GM19324 (cell line): ENCODE results near the gene MID1.
"Not testable (repeated sequence)": the region's sequence is repeated elsewhere in the genome, so short reads cannot be mapped to it uniquely, and the experiment has no call there.

ENCODE experiments used
- ATAC-seq: cut with Tn5 transposase; IDR thresholded peaks from one replicate; pipeline ENCODE4 v1.9.1; 2021; ENCODE audit warnings: mild to moderate bottlenecking, moderate library complexity; ENCODE audit not compliant: unreplicated experiment, low FRiP score

MID1 gene

DNA sequence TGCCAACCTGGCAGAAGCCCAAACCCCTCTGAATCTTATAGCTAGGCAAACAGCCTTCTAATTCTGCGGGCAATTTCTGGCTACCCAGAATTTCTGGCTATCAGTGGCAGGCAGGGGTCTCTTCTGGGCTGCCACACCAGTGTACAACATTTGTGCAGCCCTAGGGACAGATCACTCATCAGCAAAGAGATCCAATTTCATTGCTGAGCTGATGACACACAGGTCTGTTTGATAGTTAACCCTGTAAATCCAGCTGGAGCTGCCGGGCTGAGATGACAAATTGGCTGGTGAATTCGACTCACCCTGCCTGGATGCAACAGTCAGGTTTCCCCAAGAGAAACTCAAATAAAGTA is 2.4 kb downstream of the MID1 start:
- no peak for ATAC-seq

GRCh38 chrX:10617186-10617998 is 3.0 kb downstream of the MID1 start:
- no peak for ATAC-seq

- no peak for ATAC-seq
Observed at GRCh38 chrX:10615931-10616774, 4.2 kb downstream of the MID1 start.

DNA sequence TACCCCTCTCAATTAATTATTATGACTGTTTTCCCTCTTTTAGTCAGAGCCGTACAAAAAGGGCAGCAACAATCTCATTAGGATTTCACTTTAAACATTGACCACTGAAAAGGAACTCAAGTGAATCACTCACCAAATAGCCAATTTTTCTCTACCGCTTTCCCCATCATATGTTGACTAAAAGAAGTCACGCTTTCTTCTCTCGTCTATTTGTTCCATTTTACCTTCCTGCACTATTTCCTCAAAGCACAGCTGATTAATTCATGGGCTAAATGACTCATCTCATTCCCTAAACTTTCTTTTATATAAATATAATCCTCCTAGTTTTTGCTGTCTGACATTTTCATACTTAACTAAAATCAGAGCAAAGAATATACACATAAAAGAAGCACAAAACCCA is 8.2 kb downstream of the MID1 start:
- no peak for ATAC-seq

GRCh38 chrX:10611441-10612090 is 8.8 kb downstream of the MID1 start:
- ATAC-seq = no peak

GRCh38 chrX:10608099-10608498 is 12.3 kb downstream of the MID1 start:
- ATAC-seq = no peak

DNA sequence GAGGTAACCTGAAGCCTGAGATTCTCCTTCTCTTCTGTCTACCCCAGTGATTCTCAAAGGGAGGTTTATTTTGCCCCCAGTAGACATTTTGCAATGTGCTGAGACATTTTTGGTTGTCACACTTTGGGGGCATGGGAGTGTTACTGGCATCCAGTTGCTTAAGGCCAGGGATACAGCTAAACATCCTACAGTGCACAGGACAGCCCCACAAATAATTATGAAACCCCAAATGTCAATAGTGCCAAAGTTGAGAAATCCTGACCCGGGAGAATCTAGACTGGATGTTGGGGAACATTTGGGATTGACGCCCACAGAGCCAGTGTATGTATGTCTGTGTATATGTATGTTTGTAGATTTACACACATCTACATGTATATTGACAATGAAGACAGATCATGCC is 13.2 kb downstream of the MID1 start:
- ATAC-seq = no peak

DNA sequence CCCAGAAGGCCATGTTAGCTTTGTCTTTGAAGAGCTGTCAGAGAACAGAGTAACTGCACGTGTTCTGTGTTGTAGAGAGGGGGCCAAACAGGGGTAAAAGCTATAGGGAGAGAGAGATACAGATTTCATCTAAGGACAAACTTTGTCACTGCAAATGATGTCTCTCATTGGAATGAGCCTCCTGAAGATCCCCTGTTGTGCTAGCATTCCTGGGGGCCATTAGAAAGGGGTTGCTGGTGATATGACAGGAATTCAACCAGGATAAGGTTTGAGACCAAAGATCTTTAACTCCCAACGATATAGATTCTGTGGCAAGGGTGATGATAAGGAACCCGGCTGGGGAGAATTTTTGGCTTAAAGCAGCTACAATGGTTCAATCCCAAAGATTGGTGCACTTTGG is 16.8 kb downstream of the MID1 start:
- ATAC-seq = no peak

DNA sequence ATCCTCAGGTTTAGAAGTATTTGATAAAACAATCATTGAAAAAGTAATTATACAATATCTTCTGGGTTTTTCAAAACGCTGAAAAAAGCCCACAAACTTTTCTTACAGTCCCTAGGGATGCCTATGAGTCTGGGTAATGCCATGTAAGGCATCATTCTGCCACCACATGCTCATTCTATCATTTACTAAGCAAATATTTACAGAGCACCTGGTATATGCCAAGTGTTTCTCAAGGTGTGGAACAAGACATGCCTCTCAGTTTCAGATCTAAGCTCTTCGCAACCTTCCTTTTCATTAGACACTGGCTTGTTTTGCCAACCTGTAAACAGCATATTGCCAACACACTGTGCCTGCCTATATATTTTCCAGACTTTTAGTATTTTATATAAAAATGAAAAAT is 17.7 kb downstream of the MID1 start:
- no peak for ATAC-seq

DNA sequence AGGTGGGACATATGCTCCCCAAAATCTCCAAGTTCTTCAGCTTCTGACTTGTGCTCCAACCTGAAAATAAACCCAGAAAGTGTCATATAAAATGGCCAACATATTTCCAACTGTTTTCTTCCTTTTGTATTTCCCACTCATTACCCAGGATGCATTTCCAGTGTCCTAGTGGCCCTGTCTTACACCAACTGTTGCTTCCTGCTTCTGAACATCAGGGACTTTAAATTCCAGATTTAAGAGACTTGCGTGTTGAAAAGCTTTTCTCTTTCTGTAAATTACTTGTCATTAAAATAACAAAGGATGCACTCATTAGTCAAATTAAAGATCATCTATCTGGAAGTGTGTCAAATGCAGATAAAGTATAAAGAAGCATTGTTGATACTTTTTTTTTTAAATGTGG is 19.9 kb downstream of the MID1 start:
- ATAC-seq = no peak

GRCh38 chrX:10598540-10598939 is 21.8 kb downstream of the MID1 start:
- ATAC-seq = no peak

DNA sequence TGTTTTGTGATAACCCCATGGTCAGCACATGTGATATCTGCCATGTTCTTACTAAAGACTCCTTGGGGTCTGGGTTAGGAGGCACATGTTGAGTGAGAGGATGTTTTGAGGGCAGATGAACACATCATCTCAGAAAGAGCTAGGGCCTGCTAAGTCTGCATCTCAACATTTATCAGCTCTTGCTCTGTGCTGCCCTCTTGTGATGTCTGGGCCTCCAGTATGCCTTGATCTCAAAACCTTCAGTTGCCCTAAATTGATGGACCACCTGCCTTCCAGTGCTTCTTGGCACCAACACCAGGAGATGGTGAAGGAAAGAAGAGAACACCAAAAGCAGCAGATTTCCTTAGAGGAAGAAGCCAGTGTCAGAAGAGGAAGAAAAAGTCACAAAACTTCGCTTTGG is 22.5 kb downstream of the MID1 start:
- ATAC-seq = no peak

DNA sequence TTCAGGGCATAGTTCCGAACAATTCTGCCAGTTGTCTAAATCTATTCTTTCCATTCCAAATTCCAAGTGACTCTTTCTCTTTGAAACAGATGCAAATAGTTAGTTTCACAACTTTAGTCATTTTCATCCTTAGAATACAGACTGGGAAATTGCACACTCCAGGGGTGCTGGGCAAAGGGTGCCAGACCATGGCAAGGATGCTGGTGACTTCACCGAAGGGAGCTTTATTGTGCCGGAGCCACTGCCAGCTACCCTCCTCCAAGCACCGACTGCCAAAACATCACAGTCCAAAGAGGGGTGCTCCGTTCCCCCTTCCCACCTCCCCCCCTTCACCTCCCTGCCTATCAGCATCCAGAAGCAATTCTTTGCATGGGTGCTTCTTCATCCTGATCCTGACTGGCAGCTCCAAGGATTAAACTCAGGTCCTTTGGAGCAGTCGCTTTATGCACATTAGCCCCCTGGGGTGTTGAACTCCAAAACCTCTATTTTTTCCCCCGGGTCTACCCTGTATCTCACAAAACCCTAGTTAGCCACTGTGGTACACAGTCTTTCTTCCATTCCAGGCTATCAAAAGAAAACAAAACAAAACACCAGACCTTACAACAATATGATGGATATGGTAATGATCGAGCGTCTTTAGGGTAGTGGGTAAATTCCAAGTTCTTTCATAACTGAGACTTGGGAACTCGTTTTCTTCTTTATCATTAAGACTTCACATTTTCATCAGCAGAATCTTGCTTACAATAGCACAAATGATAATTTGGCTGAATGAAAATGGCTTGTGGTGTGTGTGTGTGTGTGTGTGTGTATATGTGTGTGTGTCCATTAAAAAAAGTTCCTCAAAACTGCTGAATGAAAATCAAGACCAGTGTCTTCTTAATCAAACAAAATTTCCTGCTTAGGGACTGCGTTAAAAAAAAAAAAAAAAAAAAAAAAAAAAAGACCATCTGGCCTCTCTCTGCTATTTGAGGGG is 28.7 kb downstream of the MID1 start:
- no peak for ATAC-seq

DNA sequence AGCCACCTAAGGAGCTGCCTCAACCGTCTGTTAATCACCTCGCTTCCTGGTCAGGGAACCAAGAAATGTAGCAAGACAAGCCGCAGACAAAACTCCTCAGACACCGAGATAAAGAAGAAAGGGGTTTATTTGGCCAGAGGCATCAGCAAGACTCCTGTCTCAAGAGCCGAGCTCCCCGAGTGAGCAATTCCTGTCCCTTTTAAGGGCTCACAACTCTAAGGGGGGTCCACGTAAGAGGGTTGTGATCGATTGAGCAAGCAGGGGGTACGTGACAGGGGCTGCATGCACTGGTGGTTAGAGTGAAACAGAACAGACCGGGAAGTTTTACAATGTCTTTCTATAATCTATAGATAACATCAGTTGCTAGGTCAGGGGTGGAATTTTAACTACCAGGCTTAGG is 30.6 kb downstream of the MID1 start:
- not testable (repeated sequence) for ATAC-seq

DNA sequence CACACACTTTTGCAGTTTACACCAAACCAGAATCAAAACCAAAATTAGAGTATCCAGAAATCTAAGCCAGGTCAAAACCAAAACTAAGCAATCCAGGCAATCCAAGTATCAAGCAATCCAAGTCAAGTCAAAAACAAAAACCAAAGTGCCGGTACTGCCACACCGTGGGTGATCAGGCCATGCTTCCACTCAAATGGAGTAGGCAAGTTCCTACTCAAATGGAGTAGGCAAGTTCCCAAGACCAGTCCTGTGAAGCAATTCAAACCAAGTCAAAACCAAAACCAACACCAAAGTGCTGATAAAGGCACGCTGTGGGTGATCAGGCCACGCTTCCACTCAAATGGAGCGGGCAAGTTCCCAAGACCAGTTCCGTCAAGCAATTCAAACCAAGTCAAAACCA is 31.3 kb downstream of the MID1 start:
- no peak for ATAC-seq

DNA sequence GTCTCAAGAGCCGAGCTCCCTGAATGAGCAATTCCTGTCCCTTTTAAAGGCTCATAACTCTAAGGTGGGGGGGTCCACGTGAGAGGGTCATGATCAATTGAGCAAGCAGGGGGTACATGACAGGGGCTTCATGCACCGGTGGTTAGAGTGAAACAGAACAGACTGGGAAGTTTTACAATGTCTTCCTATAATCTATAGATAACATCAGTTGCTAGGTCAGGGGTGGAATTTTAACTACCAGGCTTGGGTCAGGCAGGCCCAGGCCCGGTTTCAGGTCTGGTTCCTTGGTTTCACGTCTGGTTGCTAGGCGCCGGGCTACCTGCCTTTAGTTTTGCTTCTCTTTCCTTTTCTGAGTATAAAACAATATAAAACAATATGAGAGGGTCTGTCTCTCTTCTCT is 35.5 kb downstream of the MID1 start:
- ATAC-seq = not testable (repeated sequence)

DNA sequence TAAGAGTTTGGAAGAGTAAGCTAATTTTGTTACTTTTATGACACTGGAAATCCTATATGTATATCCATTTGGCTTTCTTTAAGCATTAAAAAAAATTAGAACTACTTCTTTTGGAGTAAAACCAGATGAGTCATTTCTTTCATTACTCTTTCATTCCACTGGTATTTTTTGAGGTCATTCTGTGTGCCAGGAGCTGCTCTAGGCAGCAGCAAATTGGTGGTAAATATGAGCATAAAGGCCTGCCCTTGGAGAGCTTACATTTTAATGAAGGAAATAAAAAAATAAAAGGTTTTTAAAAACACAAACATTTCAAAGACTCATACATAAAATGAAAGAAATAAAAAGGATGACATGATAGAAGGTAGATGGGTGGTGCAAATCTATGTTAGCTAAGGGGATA is 37.4 kb downstream of the MID1 start:
- ATAC-seq = no peak

DNA sequence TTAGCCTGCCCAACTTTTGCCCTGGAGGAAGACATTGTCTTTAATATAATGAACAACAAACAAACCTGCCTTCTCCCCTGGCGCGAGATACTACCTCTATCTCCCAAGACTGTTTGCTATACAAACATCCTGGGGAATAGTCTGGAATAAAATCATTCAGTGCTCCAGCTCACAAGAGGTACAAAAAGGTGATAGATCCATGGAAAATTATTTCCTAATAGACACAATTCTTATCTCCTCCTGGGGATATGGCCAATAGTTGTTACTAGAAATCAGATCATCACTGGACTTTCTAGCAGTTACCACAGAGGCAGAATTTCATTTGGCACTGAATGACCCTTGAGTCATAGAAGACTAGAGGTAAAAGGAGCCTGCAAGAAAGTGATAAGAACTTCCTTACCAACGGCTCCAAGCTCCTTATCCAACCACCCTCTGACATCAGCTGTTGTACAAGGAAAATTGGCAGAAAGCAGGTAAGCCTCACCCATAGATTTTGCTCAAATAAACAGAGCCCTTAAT is 38.1 kb downstream of the MID1 start:
- no peak for ATAC-seq

- no peak for ATAC-seq
Observed at GRCh38 chrX:10579112-10580011, 41.0 kb downstream of the MID1 start.
